WTC11 (cell line): ENCODE data around the gene LIG3.

ENCODE experiments used
- AR ChIP-seq: fragments of 250-450 bp; sonication (Bioruptor Pico); IDR thresholded peaks from 2 replicates; pipeline ENCODE4 v1.9.0; 2021; ENCODE audit warnings: mild to moderate bottlenecking
- CTCF ChIP-seq: fragments of 200-600 bp; IDR thresholded peaks from 2 replicates; pipeline ENCODE4 v1.8.0; 2022; ENCODE audit warnings: antibody characterized with exemption
- E2F1 ChIP-seq: sonication (generic); formaldehyde crosslinking; IDR thresholded peaks from 2 replicates; pipeline ENCODE4 v1.8.0; 2022; ENCODE audit warnings: mild to moderate bottlenecking, missing genetic modification reagents
- ERG ChIP-seq: fragments of 250-450 bp; sonication (Bioruptor Pico); IDR thresholded peaks from 2 replicates; pipeline ENCODE4 v1.8.0; 2021; ENCODE audit warnings: mild to moderate bottlenecking
- ETV6 ChIP-seq: sonication (generic); formaldehyde crosslinking; IDR thresholded peaks from 2 replicates; pipeline ENCODE4 v1.8.1; 2022; ENCODE audit warnings: mild to moderate bottlenecking, missing genetic modification reagents
- JUN ChIP-seq: sonication (generic); formaldehyde crosslinking; IDR thresholded peaks from 2 replicates; pipeline ENCODE4 v1.8.0; 2023; ENCODE audit warnings: mild to moderate bottlenecking, missing genetic modification reagents
- MAX ChIP-seq: sonication (generic); formaldehyde crosslinking; IDR thresholded peaks from 2 replicates; pipeline ENCODE4 v1.8.0; 2022; ENCODE audit warnings: mild to moderate bottlenecking, missing genetic modification reagents
- NFE2L1 ChIP-seq: sonication (generic); formaldehyde crosslinking; IDR thresholded peaks from 2 replicates; pipeline ENCODE4 v1.8.1; 2023; ENCODE audit warnings: missing genetic modification reagents
- NFYB ChIP-seq: sonication (generic); formaldehyde crosslinking; conservative IDR thresholded peaks from 2 replicates; pipeline ENCODE4 v1.8.0; 2022; ENCODE audit warnings: low read depth, missing genetic modification reagents
- SMAD3 ChIP-seq: sonication (generic); formaldehyde crosslinking; IDR thresholded peaks from 2 replicates; pipeline ENCODE4 v1.8.0; 2022; ENCODE audit warnings: missing genetic modification reagents, mild to moderate bottlenecking, borderline replicate concordance
- TCF7 ChIP-seq: sonication (generic); formaldehyde crosslinking; IDR thresholded peaks from 2 replicates; pipeline ENCODE4 v1.8.0; 2022; ENCODE audit warnings: mild to moderate bottlenecking, low read depth, missing genetic modification reagents, moderate library complexity
- USF1 ChIP-seq: sonication (generic); formaldehyde crosslinking; IDR thresholded peaks from 2 replicates; pipeline ENCODE4 v1.8.0; 2022; ENCODE audit warnings: mild to moderate bottlenecking, missing genetic modification reagents

- no peak for TF ChIP-seq ETV6
- no peak for TF ChIP-seq CTCF
- TF ChIP-seq JUN (CRISPR knock-in tag), result no peak
- no peak for TF ChIP-seq MAX (CRISPR knock-in tag)
- no peak for TF ChIP-seq TCF7 (CRISPR knock-in tag)
- no peak for TF ChIP-seq AR
- TF ChIP-seq USF1 (CRISPR knock-in tag), result no peak
- no peak for TF ChIP-seq NFE2L1 (CRISPR knock-in tag)
- TF ChIP-seq E2F1 (CRISPR knock-in tag), result no peak
- TF ChIP-seq ERG (CRISPR knock-in tag), result no peak
- TF ChIP-seq NFYB (CRISPR knock-in tag), result no peak
- no peak for TF ChIP-seq SMAD3
These were observed 21.9 kb upstream of the LIG3 start for GRCh38 chr17:34958438-34958837.
